CD4-positive, CD25-positive, alpha-beta regulatory T cell (primary cell): ENCODE measurements around the gene TNF. TPM values are rescaled to one million over a fixed set of nuclear protein-coding genes. Genes with fewer than 3 reads are reported as not detected.

ENCODE experiments used
- ATAC-seq, 2 donors: fragments of 150-1000 bp; cut with Tn5 transposase; one replicate each; pipeline ENCODE4 v1.10.0; 2021; ENCODE audit warnings: low read depth in 2 of 2, moderate number of reproducible peaks in 2 of 2, moderate library complexity in 1 of 2
- DNase-seq, 3 donors: peaks; one replicate each; pipeline versions ENCODE4 v3.0.0 to v3.0.0-alpha.2; 2012 to 2022; ENCODE audit warnings: mixed read lengths in 1 of 3
- H3K27ac ChIP-seq: one replicate; pipeline ENCODE4 v1.7.0; 2013; ENCODE audit warnings: mild to moderate bottlenecking, low read length; ENCODE audit not compliant: insufficient read depth, poor library complexity, severe bottlenecking
- H3K27me3 ChIP-seq: one replicate; pipeline ENCODE4 v1.7.0; 2013; ENCODE audit warnings: low read length; ENCODE audit not compliant: control insufficient read depth, insufficient read depth
- H3K36me3 ChIP-seq: one replicate; pipeline ENCODE4 v1.7.0; 2013; ENCODE audit warnings: mild to moderate bottlenecking, low read length, moderate library complexity; ENCODE audit not compliant: control insufficient read depth, insufficient read depth
- H3K4me1 ChIP-seq: 2 replicates; pipeline ENCODE4 v1.7.0; 2013; ENCODE audit warnings: mild to moderate bottlenecking, low read length; ENCODE audit not compliant: insufficient read depth, control insufficient read depth, poor library complexity, severe bottlenecking
- H3K4me3 ChIP-seq: one replicate; pipeline ENCODE4 v1.7.0; 2013; ENCODE audit warnings: low read depth, mild to moderate bottlenecking, low read length, moderate library complexity
- H3K9me3 ChIP-seq, 2 experiments: 1 replicate in 1 of 2; 2 replicates in 1 of 2; pipeline ENCODE4 v1.7.0; 2013; ENCODE audit warnings: low read length in 2 of 2, mild to moderate bottlenecking in 1 of 2, moderate library complexity in 1 of 2; ENCODE audit not compliant: control insufficient read depth in 2 of 2
- H3K27ac Mint-ChIP-seq, 3 donors: one replicate each; pipeline ENCODE4 v1.8.0; 2020 to 2022; ENCODE audit warnings: mild to moderate bottlenecking in 3 of 3, mixed read lengths in 3 of 3, moderate library complexity in 2 of 3
- H3K27me3 Mint-ChIP-seq: one replicate; pipeline ENCODE4 v1.8.0; 2022; ENCODE audit warnings: mild to moderate bottlenecking, mixed read lengths
- H3K36me3 Mint-ChIP-seq: one replicate; pipeline ENCODE4 v1.8.0; 2020; ENCODE audit warnings: mixed read lengths
- H3K4me1 Mint-ChIP-seq, 4 donors: one replicate each; pipeline ENCODE4 v1.8.0; 2020 to 2022; ENCODE audit warnings: mixed read lengths in 4 of 4, mild to moderate bottlenecking in 1 of 4
- H3K4me3 Mint-ChIP-seq, 4 donors: one replicate each; pipeline ENCODE4 v1.8.0; 2020 to 2022; ENCODE audit warnings: mild to moderate bottlenecking in 4 of 4, mixed read lengths in 4 of 4, moderate library complexity in 3 of 4
- H3K9me3 Mint-ChIP-seq, 7 donors: one replicate each; pipeline ENCODE4 v1.8.0; 2020 to 2022; ENCODE audit warnings: mixed read lengths in 7 of 7, mild to moderate bottlenecking in 3 of 7, moderate library complexity in 2 of 7
- polyA plus RNA-seq, 4 donors: library from polyadenylated mRNA; unstranded; fragments of 300-500 nt; fragmentation: Illumina TruSeq; gene quantifications; one replicate each; pipeline ENCODE4 v1.2.3, GENCODE V29; 2021
- total RNA-seq: library from RNA; stranded (reverse); gene quantifications from one replicate; pipeline ENCODE4 v1.2.3, GENCODE V29; 2022

The TNF gene
- total and polyA plus RNA-seq, 5 donors from 2014 or later = 0.48 to 21.8 (median 2.4) TPM

DNA sequence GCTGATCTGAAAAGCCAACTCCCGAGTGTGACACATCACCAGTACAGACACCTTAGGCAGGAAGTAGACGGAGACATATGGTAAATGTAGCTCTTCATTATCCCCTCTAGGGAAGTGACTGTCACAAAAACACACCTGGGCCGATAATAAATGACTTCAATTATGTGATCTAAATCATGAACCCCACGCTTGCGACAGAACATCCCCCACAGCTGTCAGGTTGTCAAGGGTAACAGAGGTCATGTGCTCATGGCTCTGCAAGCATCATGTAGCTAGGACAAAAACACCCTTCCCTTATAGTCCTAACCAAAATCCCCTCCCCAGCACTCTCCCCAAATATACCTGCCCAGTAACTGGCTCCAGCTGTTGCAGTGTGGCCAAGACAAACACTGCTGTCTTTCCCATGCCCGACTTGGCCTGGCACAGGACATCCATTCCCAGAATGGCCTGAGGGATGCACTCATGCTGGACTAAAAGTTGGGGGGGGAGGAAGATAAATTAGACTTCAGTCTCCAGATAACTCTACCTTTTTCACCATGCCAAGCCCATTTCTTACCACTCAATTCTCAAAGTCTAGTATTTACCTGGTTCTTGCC, 36.5 kb upstream of the TNF start:
- H3K27ac Mint-ChIP-seq = peak overlapping the region; percentile 44 to 100 (median 99)
- no peaks in the 10 kb centered on the region for H3K27me3 Mint-ChIP-seq
- Histone ChIP-seq H3K36me3 (peaks cover 64% of the 10 kb centered on the region), H3K9me3 (no peaks in the 10 kb centered on the region), H3K4me1 (peaks cover 49% of the 10 kb centered on the region), H3K27ac (peak overlapping the region; percentile 96), H3K27me3 (no peaks in the 10 kb centered on the region), H3K4me3 (peak overlapping the region; percentile 98)
- peaks cover 13 to 69% (median 48%) of the 10 kb centered on the region in 4 donors for H3K4me1 Mint-ChIP-seq
- H3K9me3 Mint-ChIP-seq = peaks cover 0 to 3% (median 0%) of the 10 kb centered on the region in 7 donors
- H3K4me3 Mint-ChIP-seq = peak overlapping the region; percentile 97 to 98 (median 98)
- no peak for ATAC-seq
- peaks cover 53% of the 10 kb centered on the region for H3K36me3 Mint-ChIP-seq
- DNase-seq = peak in 1 of 3 donors; percentile 35

DNA sequence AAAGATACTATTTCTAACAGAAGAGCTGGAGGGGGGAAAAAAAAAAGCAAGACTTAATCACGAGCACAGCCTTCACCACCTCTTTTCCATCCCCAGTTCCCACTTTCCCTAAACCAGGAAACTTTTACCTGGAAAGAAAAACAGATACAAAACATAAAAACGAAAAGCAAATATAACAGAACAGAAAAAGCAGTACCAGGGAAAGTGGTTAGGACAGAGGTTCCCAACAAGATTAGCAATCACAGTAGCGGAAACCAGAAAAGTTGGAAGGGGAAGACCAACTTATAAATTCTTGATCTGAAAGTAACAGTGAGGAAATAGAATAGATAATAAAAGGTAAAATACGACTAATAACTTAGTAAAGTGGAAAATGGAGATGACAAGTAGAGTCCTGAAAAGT, 34.7 kb upstream of the TNF start:
- Histone ChIP-seq H3K4me3 (peak overlapping the region; percentile 98), H3K36me3 (peaks cover 47% of the 10 kb centered on the region), H3K27me3 (no peaks in the 10 kb centered on the region), H3K27ac (peak overlapping the region; percentile 96), H3K4me1 (peaks cover 49% of the 10 kb centered on the region), H3K9me3 (no peaks in the 10 kb centered on the region)
- peak overlapping the region; percentile 97 to 98 (median 98) for H3K4me3 Mint-ChIP-seq
- ATAC-seq = no peak
- no peaks in the 10 kb centered on the region for H3K27me3 Mint-ChIP-seq
- H3K36me3 Mint-ChIP-seq = peaks cover 40% of the 10 kb centered on the region
- peak overlapping the region; percentile 99 to 100 (median 99) for H3K27ac Mint-ChIP-seq
- peaks cover 0 to 3% (median 0%) of the 10 kb centered on the region in 7 donors for H3K9me3 Mint-ChIP-seq
- DNase-seq = no peak
- peaks cover 13 to 62% (median 47%) of the 10 kb centered on the region in 4 donors for H3K4me1 Mint-ChIP-seq

DNA sequence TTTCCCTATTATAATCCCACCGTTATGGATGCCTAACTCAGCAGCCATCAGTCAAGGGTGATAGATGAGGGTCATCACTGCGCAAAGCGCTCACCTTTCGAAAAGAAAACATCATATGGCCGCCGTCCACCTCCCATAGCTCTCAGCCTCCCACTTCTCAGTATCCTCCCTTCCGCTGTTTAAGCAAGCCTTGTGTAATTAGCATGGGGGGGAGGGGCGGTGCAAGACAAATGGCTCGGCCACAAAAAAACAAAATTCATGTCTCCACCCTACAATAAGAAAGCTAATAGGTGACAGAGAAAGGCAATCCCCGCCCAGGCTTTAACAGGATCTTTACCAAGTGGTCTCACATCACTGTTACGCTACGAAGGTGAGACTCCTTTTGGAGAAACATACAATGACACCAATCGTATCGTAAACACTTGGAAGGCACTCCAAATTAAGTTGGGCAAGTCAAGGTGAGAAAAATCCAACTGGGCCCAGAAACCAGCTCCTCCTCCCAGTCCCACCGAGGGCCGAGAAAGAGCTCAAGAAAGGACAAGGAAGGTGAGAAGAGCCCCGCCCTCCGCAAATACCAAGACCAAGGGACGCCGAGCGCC, 34.2 kb upstream of the TNF start:
- Histone ChIP-seq H3K36me3 (peaks cover 41% of the 10 kb centered on the region), H3K27me3 (no peaks in the 10 kb centered on the region), H3K4me3 (peak overlapping the region; percentile 98), H3K4me1 (peaks cover 49% of the 10 kb centered on the region), H3K9me3 (no peaks in the 10 kb centered on the region), H3K27ac (peak overlapping the region; percentile 96)
- peaks cover 13 to 59% (median 45%) of the 10 kb centered on the region in 4 donors for H3K4me1 Mint-ChIP-seq
- H3K9me3 Mint-ChIP-seq = peaks cover 0 to 3% (median 0%) of the 10 kb centered on the region in 7 donors
- H3K36me3 Mint-ChIP-seq = peaks cover 35% of the 10 kb centered on the region
- ATAC-seq (peak; percentile 33 to 43), DNase-seq (peak; percentile 66 to 93 (median 87))
- H3K27me3 Mint-ChIP-seq = no peaks in the 10 kb centered on the region
- peak overlapping the region; percentile 97 to 98 (median 98) for H3K4me3 Mint-ChIP-seq
- H3K27ac Mint-ChIP-seq = peak overlapping the region; percentile 99 to 100 (median 99)

DNA sequence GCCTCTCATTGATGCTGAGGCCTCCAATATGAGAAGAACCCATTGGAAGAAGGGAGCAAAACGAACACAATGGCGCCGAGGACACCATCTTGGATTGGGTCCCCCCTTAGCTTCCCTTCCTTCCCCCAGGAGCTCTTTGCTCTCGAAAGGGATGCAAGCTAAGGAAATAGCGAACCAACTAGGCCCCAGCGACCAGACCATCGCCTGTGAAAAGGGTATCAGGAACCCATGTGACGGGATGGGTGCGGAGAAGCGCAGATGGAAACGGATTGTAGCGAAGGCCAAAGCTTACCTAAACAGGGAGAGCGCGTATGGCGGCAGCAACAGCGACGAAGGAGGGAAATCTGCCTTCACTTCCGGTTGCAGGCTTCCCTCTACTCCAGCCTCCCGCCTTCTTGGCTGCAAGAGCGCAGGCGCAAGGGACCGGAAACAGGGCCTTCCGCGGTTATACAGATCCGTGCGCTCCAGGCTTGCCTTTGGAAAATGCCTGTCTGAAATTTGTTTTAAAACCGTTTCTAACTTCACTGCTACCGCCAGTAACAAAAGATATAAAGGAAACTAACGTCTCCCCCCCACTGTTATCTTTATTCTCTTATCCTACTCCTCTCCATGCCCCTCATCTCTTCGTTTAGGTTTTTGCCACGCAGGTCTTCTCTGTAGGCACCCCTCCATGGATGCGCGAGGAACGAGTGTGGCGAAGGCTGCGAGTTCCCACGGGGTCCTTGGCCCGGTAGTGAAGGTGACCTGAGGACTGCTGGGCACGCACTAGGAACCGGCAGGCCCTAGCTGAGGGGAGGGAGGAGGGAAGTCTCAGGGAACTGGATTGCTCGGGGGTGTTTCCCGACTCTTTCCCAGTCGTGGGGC, 33.5 kb upstream of the TNF start, which contains the start of gene DDX39B:
Gene DDX39B (minus strand): TSS at position 346 of the 864 bp plus-strand sequence. CDS start 1,471 bp downstream, outside the sequence.
- peaks cover 31% of the 10 kb centered on the region for H3K36me3 Mint-ChIP-seq
- H3K4me1 ChIP-seq = peaks cover 56% of the 10 kb centered on the region
- H3K4me3 ChIP-seq = peak within 1 kb of the TSS; percentile 98
- peak within 1 kb of the TSS; percentile 96 for H3K27ac ChIP-seq
- H3K27ac Mint-ChIP-seq = peak within 1 kb of the TSS; percentile 99 to 100 (median 99)
- H3K9me3 ChIP-seq = no peaks in the 10 kb centered on the region
- DNase-seq (peak; percentile 91 to 98 (median 95)), ATAC-seq (peak; percentile 74 to 78)
- peaks cover 5% of the 10 kb centered on the region for H3K27me3 Mint-ChIP-seq
- H3K27me3 ChIP-seq = no peaks in the 10 kb centered on the region
- peak within 1 kb of the TSS; percentile 97 to 98 (median 98) for H3K4me3 Mint-ChIP-seq
- peaks cover 13 to 60% (median 47%) of the 10 kb centered on the region in 4 donors for H3K4me1 Mint-ChIP-seq
- peaks cover 0 to 3% (median 0%) of the 10 kb centered on the region in 7 donors for H3K9me3 Mint-ChIP-seq
- H3K36me3 ChIP-seq = peaks cover 34% of the 10 kb centered on the region

DNA sequence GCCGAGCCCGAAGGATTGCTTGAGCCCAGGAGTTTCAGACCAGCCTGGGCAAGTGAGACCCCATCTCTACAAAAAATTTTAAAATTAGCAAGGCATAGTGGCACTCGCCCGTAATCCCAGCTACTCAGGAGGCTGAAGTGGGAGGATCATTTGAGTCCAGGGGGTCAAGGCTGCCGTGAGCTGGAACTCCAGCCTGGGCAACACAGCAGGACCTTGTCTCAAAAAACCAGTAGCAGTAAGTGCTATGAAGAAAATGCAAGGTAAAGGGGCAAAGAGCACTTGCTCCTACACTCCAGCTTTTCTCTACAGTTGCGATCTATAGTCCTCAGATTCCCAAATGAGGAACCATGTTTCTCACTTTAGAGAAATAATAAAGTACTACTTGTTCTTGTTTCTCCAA, 31.7 kb upstream of the TNF start:
- H3K4me3 ChIP-seq = no peak overlapping the region
- peaks cover 17% of the 10 kb centered on the region for H3K36me3 ChIP-seq
- peaks cover 54% of the 10 kb centered on the region for H3K4me1 ChIP-seq
- Mint-ChIP-seq H3K4me3 (no peak overlapping the region), H3K27ac (peak overlapping the region in 1 of 3 donors; percentile 100), H3K9me3 (peaks cover 0 to 3% (median 0%) of the 10 kb centered on the region in 7 donors), H3K4me1 (peaks cover 8 to 61% (median 50%) of the 10 kb centered on the region in 4 donors), H3K36me3 (peaks cover 22% of the 10 kb centered on the region), H3K27me3 (peaks cover 5% of the 10 kb centered on the region)
- no peaks in the 10 kb centered on the region for H3K27me3 ChIP-seq
- no peak for ATAC-seq
- no peaks in the 10 kb centered on the region for H3K9me3 ChIP-seq
- no peak for DNase-seq
- H3K27ac ChIP-seq = no peak overlapping the region

DNA sequence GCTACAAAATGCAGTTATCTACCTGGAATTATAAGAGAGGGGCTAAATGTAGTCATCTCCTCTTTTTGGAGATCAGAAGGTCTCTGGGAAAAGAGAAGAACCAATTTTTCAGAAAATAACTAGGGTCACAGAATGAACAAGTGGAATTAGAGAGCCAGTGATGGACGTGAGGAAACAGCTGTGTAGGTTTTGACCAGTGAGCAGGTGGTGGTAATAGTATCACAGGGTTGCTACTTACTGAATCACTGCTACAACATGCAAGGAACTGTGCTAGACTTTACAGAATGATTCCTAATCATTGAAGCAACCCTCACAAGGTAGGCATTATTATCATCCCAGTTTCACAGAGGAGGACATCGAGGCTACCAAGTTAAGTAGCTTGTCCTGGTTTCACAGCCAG, 30.7 kb upstream of the TNF start:
- peaks cover 0 to 3% (median 0%) of the 10 kb centered on the region in 7 donors for H3K9me3 Mint-ChIP-seq
- H3K4me1 Mint-ChIP-seq = peaks cover 0 to 60% (median 45%) of the 10 kb centered on the region in 4 donors
- H3K27ac Mint-ChIP-seq = peak overlapping the region in 1 of 3 donors; percentile 53
- DNase-seq = no peak
- H3K27me3 Mint-ChIP-seq = peaks cover 5% of the 10 kb centered on the region
- peak overlapping the region in 3 of 4 donors; percentile 1 to 84 (median 73) for H3K4me3 Mint-ChIP-seq
- Histone ChIP-seq H3K9me3 (no peaks in the 10 kb centered on the region), H3K27ac (no peak overlapping the region), H3K36me3 (peaks cover 7% of the 10 kb centered on the region), H3K27me3 (no peaks in the 10 kb centered on the region), H3K4me3 (no peak overlapping the region), H3K4me1 (peaks cover 44% of the 10 kb centered on the region)
- no peak for ATAC-seq
- peaks cover 15% of the 10 kb centered on the region for H3K36me3 Mint-ChIP-seq

DNA sequence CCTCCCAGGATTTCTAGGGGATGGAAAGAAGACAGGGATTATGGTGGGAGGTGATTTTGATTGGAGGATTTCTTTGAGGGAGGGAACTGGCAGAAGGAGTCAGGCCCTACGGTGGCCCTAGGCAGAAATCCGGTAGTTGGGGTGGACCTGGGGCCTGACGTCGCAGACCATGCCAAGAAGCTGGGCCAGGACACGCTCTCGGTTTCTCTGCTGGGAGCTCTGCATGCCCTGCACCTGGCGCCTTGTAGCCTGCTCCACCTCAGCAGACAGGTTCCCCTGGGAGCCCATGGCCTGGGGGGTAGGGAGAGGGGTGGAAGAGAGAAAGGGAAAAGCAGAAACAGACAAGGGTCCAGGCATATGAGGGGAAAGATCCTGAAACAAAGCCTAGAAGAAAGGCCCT, 30.1 kb upstream of the TNF start:
- no peak for ATAC-seq
- H3K4me3 ChIP-seq = no peak overlapping the region
- H3K27ac ChIP-seq = no peak overlapping the region
- H3K4me1 ChIP-seq = peaks cover 38% of the 10 kb centered on the region
- Mint-ChIP-seq H3K36me3 (peaks cover 10% of the 10 kb centered on the region), H3K27me3 (peaks cover 5% of the 10 kb centered on the region), H3K4me3 (peak overlapping the region in 3 of 4 donors; percentile 26 to 84 (median 77)), H3K4me1 (peaks cover 0 to 56% (median 39%) of the 10 kb centered on the region in 4 donors), H3K9me3 (no peaks in the 10 kb centered on the region), H3K27ac (peak overlapping the region in 1 of 3 donors; percentile 96)
- H3K36me3 ChIP-seq = peaks cover under 1% of the 10 kb centered on the region
- no peak for DNase-seq
- H3K9me3 ChIP-seq = no peaks in the 10 kb centered on the region
- no peaks in the 10 kb centered on the region for H3K27me3 ChIP-seq
